Sigmoid colon (tissue), 4 donors: ENCODE measurements around the gene IRX2.

Source experiments
- CTCF ChIP-seq, 4 experiments: fragments of 450-650 bp in 3 of 4; fragments of 200-600 bp in 1 of 4; IDR thresholded peaks; one replicate each; pipeline ENCODE4 v1.5.1; 2016 to 2019; ENCODE audit warnings: antibody characterized with exemption in 4 of 4, mild to moderate bottlenecking in 3 of 4, moderate library complexity in 2 of 4
- EP300 ChIP-seq, 4 donors: sonication (generic); formaldehyde crosslinking; IDR thresholded peaks; one replicate each; pipeline ENCODE4 v1.6.1; 2017; ENCODE audit warnings: antibody characterized with exemption in 4 of 4
- POLR2AphosphoS5 ChIP-seq, 4 donors: sonication (generic); formaldehyde crosslinking; IDR thresholded peaks; one replicate each; pipeline ENCODE4 v1.6.1; 2017; ENCODE audit warnings: antibody characterized with exemption in 4 of 4

DNA sequence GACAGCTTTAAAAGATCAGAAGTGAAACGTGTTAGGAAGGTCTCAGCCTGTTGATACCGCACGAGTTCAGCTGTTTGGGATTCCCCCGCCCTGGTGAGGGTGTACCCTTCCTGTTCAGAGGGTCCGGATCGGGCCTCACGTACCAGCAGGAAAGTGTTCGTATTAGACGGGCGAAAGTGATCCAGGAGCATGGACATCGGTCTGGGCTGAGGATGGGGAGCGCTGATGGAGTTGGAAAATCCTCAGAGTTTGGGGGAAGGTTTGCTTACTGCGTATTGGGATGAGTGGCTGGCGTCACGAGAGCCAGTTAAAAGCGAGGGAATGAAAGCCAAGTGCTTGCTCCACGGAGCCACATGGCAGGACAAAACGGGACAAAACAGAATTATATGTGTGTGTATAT is 47.4 kb downstream of the IRX2 start:
- TF ChIP-seq CTCF (IDR thresholded peaks at IDR 0.05) (no peak), EP300 (IDR thresholded peaks at IDR 0.05) (no peak), POLR2AphosphoS5 (IDR thresholded peaks at IDR 0.05) (no peak)
